Heart left ventricle (tissue), 13 donors: ENCODE data around the gene TM9SF4.

ENCODE experiments used
- CTCF ChIP-seq, 12 donors: fragments of 200-600 bp; sonication (generic) in 4 of 12; IDR thresholded peaks; one replicate each; pipeline versions ENCODE4 v1.5.0 to v1.8.0; 2018 to 2022; ENCODE audit warnings: antibody characterized with exemption in 12 of 12, mild to moderate bottlenecking in 5 of 12
- POLR2A ChIP-seq, 2 donors: fragments of 450-650 bp; IDR thresholded peaks; one replicate each; pipeline ENCODE4 v1.6.1; 2017; ENCODE audit warnings: antibody characterized with exemption in 2 of 2, mild to moderate bottlenecking in 2 of 2, moderate library complexity in 2 of 2
- donor health status: ischemic (EF 13 %, LVEDD 7.1; RV severe dilation, severe dysfunction).
- donor health status: DM: no; HTN: yes; CAD: no.
- donor health status: DM: no; HTN: no; CAD: no.
- donor health status: ischemic (EF 25% LVEDD 6.9; RV normal size, moderate dysfunction).
- donor health status: ischemic (EF 25% LVEDD 5.7; RV mildly dilated, moderate dysfunction).
- donor health status: ischemic (EF 35%, LVEDD 5.7; RV mildly dilated, moderate dysfunction).
- donor health status: nonischemic (EF 11% LVEDD 7.7; RV severe dilation, severe dysfunction).
- donor health status: DM: yes; HTN: yes; CAD: no.
- donor health status: PGD.
- donor health status: ischemic (EF 29% LVEDD 5.4; RV normal size, mild dysfunction).
- donor health status: nonischemic (EF 23%, LVEDD 6.1; RV moderate dilation, normal function).

- no peak for TF ChIP-seq CTCF (IDR thresholded peaks at IDR 0.05)
- TF ChIP-seq POLR2A (IDR thresholded peaks at IDR 0.05) = no peak
Measured at GRCh38 chr20:32139947-32140346, 30.4 kb downstream of the TM9SF4 start.
